K562 (cell line): ENCODE data around the gene ACTN4. TPM values are rescaled to one million over a fixed set of nuclear protein-coding genes. Genes with fewer than 3 reads are reported as not detected.

ENCODE experiments used
- HMGN3 ChIP-seq: IDR thresholded peaks from 2 replicates; pipeline ENCODE4 v1.6.1; 2011; ENCODE audit warnings: borderline replicate concordance, low read depth, mild to moderate bottlenecking, mixed read lengths, low read length; ENCODE audit not compliant: insufficient read length; ENCODE audit errors: extremely low read depth
- JUN ChIP-seq, 2 experiments: sonication (generic) in 1 of 2; formaldehyde crosslinking in 1 of 2; IDR thresholded peaks; 2 replicates each; pipeline versions ENCODE4 v1.6.1 to v1.8.0; 2012 to 2022; ENCODE audit warnings: borderline replicate concordance in 2 of 2, mild to moderate bottlenecking in 2 of 2, improper control_type of control experiment in 1 of 2, low read depth in 1 of 2, low read length in 1 of 2, missing genetic modification reagents in 1 of 2
- MNT ChIP-seq, 2 experiments: fragments of 450-650 bp; conservative IDR thresholded peaks; 2 replicates each; pipeline ENCODE4 v1.6.1; 2017; ENCODE audit warnings: mild to moderate bottlenecking in 2 of 2, moderate library complexity in 2 of 2
- NR2C1 ChIP-seq, 2 experiments: fragments of 450-650 bp; IDR thresholded peaks; 2 replicates each; pipeline ENCODE4 v1.6.1; 2017; ENCODE audit warnings: mild to moderate bottlenecking in 2 of 2, antibody characterized with exemption in 1 of 2, inconsistent platforms in 1 of 2, missing compliant biosample characterization in 1 of 2, missing genetic modification characterization in 1 of 2
- RBM22 ChIP-seq: fragments of 200-400 bp; formaldehyde crosslinking; IDR thresholded peaks from 2 replicates; pipeline ENCODE4 v1.6.1; 2018; ENCODE audit warnings: low read length, low read depth; ENCODE audit not compliant: poor library complexity, severe bottlenecking
- THRAP3 ChIP-seq: fragments of 450-650 bp; IDR thresholded peaks from 2 replicates; pipeline ENCODE4 v1.6.1; 2016; ENCODE audit warnings: mild to moderate bottlenecking, inconsistent platforms, borderline replicate concordance
- ZNF197 ChIP-seq: fragments of 200-800 bp; sonication (Bioruptor generic); IDR thresholded peaks from 2 replicates; pipeline ENCODE4 v1.6.1; 2016; ENCODE audit warnings: low read depth, missing genetic modification characterization, missing compliant biosample characterization
- polyA plus RNA-seq, 8 experiments: library from polyadenylated mRNA; depleted of rRNA in 4 of 8; stranded (reverse) in 5 of 8; unstranded in 3 of 8; fragments of >200 nt; fragmentation: Nextera tagmentation in 2 of 8; fragmentation: Illumina TruSeq in 1 of 8; extraction: Ambion mirVana in 2 of 8; extraction: Trizol in 1 of 8; gene quantifications; 2 replicates each; pipeline versions ENCODE4 v1.2.1 to v1.2.3, GENCODE V29; 2011 to 2014; ENCODE audit warnings: inconsistent platforms in 1 of 8, missing spikeins in 1 of 8
- total RNA-seq, 7 experiments: library from RNA; depleted of rRNA in 6 of 7; stranded (reverse); fragments of >200 nt in 6 of 7; fragmentation: Illumina TruSeq in 2 of 7; extraction: Trizol in 2 of 7; gene quantifications; 2 replicates each; pipeline versions ENCODE4 v1.2.1 to v1.2.3, GENCODE V29; 2011 to 2021; ENCODE audit warnings: low replicate concordance in 1 of 7

Gene ACTN4
- total and polyA plus RNA-seq, 9 of the 15 experiments (the other 6 are each of a cell fraction or from before 2014, with no cell fraction given), result 3.1 to 385 (median 125) TPM

DNA sequence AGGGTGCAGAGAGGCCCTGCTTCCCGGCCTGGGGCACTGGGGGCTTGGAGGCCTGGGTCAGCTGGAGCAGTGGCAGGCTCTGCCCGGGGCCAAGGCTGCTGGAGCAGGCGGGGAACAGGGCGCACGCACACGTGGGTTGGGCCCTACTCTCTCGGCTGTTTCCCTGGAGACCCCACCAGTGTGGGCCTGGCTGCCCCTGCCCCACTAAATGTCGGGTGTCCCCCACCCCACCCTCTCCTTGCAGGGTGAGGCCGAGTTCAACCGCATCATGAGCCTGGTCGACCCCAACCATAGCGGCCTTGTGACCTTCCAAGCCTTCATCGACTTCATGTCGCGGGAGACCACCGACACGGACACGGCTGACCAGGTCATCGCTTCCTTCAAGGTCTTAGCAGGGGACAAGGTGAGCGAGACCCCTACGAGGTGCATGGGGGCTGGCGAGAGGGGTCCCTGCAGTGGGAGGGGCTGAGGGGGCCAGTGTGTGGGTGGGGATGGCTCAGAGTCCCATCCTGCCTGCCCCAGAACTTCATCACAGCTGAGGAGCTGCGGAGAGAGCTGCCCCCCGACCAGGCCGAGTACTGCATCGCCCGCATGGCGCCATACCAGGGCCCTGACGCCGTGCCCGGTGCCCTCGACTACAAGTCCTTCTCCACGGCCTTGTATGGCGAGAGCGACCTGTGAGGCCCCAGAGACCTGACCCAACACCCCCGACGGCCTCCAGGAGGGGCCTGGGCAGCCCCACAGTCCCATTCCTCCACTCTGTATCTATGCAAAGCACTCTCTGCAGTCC is 81.5 kb downstream of the ACTN4 start (continued):
- TF ChIP-seq NR2C1 (IDR thresholded peaks at IDR 0.05), result peak; percentile 42; the same call in 1 of the 2 replicates
- TF ChIP-seq NR2C1 (tag; IDR thresholded peaks at IDR 0.05), result no peak
- no peak for TF ChIP-seq JUN (IDR thresholded peaks at IDR 0.05; ENCODE audit: borderline replicate concordance, low read depth, low read length)
- no peak for TF ChIP-seq JUN (CRISPR knock-in tag; IDR thresholded peaks at IDR 0.05; ENCODE audit: borderline replicate concordance)
- peak; percentile 72 for TF ChIP-seq RBM22
- no peak for TF ChIP-seq MNT (conservative IDR thresholded peaks at IDR 0.05)
- no peak for TF ChIP-seq ZNF197
- TF ChIP-seq THRAP3, result peak; percentile 87
- no peak for TF ChIP-seq HMGN3
